HG02884 (cell line): ENCODE measurements around the gene KRT35.

Experiments
- ATAC-seq: cut with Tn5 transposase; IDR thresholded peaks from one replicate; pipeline ENCODE4 v1.9.1; 2021; ENCODE audit warnings: mild to moderate bottlenecking, moderate library complexity; ENCODE audit not compliant: unreplicated experiment

KRT35 gene

DNA sequence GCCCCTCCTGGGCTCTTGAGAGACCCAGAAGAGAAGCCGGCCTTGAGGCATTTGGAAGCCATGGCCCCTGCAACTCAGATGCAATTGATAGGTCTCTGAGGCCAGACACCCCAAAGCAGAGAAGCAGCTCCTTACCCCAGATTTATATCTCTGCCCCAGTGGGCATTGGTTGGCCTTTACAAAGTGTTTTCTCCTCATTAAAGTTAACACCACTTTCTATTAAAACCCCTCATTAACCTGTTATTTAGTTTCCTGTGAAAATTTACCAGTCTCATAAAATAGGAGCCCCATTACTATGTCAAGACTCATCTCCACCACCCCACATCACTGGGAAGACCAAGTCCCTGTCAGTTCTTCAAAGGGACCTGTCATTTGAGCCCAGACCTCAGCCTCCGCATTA lies at the start of gene KRT35:
TSS of gene KRT35 (minus strand) at position 116 of the 400 bp plus-strand sequence. CDS start at position 62, 54 bp downstream.
- no peak for ATAC-seq

DNA sequence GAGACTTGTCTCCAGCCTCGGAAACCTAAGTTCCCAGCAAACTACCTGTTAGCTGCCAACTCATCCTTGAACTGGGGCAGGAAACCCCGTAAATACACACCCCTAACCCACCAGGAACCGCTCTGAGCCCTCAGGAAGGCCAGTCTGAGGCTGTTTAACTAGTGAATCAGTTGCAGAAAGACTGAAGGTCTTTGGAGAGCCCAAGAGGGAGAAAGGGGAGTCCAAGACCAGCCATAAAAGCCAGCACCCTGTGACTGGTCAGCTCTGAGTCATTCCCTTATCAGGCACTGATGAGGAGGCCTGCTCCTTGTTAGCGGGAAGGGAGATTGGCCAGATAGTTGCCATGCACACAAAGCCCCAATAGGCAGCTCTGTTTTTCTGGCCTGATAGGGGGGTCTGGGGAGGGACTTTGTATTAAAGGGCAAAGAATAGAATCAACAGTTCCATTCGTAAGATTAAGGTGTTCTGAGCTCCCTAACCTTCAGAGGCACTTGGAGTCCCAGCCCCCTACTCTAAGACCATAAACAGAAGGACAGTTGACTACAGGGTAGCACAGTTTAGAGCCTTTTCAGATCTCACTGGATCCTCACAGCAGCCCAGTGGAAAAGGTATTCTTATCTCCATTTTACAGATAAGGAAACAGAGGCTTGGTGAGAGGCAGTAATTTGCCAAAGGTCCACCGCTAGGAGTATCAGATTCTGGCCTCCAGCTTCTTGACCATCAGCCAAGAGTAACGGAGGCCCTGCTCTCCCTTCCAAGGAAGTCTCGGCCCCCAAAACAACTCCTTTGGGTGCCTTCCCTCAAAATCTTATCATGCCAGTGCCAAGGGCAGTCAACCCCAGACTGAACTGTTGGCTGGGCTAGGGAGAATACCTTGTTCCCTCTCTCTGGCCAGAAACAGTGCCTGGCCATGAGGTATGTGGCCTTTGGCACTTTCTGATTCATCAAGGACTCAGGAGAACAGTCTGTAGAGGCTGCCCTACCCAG lies 49.4 kb upstream of the KRT35 start:
- no peak for ATAC-seq

DNA sequence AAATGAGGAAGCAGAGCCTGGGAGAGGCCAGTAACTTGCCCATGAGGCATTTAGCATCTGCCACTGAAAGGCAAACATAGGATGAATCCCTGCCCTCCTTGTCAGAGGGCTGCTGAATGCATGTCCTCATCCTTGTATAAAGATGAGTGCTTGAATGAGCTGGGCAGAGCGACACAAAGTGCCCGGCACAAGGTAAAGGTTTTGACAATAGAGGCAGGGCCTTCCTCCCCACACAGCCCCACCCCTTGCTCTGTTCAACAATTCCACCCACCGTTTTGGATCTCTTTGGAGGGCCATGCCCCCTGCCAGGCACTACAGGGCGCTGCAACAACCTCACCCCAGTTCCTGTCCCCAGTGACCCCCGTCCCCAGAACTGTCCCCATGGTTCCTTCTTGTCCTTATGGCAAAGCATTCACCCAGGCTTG lies 48.6 kb upstream of the KRT35 start:
- no peak for ATAC-seq

DNA sequence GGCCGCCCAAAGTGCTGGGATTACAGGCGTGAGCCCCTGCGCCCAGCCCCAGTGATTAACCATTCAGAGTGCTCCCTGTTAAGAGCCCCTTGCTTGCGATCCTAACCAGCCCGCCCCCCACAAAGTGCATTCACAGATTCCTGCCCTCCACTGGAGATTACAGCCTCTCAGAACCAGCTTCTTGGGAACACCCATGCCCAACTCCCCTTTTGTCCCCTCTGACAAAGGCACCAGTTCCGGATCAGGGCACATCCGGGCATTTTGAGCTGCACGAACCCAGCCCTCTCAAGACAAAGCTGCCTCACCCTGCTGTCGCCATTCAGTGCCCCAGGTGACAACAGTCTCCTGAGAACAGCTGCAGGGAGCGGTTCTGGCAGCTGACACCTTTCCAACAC lies 48.0 kb upstream of the KRT35 start:
- ATAC-seq: no peak

DNA sequence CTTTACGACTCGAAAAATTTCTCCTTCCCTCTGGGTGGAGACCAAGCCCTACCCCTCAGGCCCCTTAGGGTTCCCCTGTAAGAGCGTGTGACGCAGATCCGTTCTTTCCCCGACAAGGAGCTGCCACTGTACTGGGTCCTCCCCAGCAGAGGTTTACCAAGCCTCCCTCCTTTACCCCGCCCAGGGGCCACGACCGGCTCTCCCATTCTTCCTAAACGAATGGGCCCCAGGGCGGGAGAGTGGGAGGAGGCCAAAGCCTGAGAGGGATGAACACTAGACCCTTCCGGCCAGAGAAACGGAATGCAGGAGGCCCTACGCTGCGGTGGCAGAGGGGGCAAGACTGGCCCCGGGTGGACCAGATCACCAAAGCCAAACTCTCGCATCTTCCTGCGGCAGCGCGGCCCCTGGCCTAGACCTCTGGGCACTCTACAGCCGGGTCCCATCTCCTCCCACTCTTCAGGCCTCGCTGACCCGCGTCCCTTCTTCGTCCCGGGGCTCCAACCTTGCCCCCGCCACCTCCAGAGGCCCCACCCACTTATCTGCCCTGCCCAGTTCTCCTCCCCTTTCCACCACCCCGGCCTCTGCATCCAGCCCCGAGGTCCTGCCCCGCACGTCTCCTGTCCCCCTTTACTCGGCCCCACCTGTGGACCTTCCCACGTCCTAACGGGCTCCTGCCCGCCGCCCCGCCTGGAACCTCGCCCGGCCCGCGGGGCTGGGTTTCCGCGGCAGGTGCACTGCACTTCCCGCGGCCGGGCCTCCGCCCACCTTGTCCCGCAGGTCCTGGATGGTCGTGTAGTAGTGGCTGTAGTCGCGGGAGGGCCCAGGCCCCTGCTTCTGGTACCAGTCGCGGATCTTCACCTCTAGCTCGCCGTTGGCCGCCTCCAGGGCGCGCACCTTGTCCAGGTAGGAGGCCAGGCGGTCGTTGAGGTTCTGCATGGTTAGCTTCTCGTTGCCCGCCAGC lies 46.4 kb upstream of the KRT35 start:
- no peak for ATAC-seq

DNA sequence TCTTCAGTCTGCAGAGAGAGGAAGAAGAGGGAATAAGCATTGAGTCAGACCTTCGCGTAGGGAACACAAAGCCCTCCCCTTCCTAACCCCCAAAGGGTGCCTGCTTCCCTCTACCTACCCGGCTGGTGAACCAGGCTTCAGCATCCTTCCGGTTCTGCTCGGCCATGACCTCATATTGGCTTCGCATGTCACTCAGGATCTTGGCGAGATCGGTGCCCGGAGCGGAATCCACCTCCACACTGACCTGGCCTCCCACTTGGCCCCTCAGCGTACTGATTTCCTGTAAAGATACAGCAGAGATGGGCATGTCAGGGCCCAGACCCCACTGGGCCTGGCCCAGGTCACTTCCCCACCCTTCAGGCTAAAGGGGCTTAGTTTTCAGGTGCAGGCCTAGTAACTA lies 43.3 kb upstream of the KRT35 start:
- no peak for ATAC-seq

DNA sequence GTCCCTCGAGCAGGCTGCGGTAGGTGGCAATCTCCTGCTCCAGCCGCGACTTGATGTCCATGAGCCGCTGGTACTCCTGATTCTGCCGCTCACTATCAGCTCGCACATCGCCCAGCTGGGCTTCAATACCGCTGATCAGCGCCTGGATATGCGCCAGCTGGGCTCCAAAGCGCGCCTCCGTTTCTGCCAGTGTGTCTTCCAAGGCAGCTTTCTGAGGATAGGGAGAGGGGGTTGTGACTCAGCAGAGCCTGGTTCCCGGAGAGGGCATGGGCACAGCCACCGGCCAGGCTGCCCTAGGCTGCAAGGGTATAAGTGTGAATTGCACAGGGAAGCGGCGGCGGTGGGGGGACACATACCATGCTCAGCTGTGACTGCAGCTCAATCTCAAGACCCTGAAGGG lies 42.8 kb upstream of the KRT35 start:
- no peak for ATAC-seq

DNA sequence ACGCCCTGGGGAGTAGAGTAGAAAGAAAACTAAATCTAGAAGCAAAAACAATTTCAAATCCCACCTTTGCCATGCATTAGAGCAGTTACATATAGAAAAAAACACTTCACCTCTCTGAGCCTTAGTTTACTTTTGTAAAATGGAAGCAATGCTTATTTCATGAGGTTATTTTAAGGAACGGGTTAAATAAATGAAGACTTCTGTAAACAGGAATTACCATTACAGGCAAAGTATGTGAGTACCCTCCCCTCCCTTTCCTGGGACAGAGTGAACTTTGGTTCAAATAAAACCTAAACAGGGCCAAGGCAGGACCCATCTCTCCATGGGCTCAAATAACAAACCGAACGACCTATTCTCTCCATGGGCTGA lies 42.3 kb upstream of the KRT35 start:
- ATAC-seq: no peak

DNA sequence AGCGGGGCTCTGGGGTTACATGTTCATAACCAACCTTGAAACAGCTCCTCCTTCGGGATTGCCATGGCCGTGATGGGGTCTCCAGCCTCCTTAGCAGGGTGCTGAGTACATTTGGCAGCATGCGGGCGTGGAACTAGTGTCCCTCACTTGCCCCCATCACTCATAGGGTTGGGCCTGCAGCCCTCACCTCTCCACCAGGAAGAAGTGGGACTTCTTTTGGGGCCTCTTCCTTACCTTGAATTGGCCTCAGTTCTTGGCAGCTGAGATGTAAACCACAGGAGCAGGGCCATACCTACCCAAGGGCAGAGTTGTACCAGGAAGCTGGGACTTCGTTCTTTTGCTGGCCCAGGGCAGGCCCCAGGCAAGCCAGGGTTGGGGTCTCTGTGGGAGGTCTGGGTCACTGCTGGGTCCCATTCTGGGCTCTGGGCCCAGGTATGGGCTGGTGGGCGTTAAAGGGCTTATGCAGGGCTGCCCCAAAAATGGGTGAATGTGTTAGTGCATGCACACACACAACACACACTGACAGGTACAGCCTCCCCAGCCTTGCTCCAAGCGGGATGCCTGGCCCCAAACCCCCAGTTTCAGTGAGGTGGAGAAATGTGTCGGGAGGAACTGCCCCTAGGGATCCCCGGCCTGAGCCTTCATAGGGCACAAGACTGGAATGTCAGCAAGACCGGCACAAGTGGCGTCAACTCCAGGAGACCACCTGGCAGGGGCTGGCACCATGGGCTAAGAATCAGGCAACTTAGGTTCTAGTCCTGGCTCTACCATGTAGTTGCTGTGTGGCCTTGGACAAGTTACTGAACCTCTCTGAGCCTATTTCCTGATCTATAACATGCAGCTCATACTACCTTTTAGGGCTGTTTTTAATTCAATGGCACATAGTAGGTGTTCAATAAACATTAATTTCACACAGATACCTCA lies 41.6 kb upstream of the KRT35 start:
- no peak for ATAC-seq

DNA sequence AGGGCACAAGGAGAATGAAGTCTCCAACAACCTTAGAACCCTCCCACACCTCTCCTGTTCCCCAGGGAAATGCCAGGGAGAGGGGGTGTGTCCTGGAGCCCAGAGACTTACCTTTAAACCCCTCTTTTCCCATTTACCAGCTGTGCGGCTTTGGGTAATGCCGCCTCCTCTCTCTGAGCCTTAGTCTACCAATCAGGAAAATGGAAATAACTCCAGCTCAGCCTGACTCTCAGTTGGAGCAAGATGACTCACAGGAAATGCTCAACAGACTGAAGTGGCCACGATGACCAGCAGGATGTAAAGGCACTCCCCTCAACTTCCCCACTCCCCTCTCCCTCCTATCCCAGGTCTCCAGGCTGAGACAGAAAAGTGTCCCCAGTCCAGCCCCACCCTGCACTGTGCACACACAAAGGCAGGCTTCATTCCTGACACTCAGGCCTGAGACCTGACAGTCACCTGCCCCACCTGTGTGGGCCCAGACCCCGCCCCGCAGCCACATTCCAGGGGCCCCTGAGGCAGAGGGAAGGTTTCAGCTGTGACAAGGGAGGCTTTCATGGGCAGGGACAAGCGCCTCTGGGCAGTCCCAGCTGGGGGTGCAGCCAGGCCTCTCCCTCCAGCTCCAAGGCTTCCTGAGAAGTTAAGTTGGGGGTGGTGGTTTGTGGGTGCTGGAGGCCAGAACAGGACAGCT lies 40.8 kb upstream of the KRT35 start:
- ATAC-seq: no peak

DNA sequence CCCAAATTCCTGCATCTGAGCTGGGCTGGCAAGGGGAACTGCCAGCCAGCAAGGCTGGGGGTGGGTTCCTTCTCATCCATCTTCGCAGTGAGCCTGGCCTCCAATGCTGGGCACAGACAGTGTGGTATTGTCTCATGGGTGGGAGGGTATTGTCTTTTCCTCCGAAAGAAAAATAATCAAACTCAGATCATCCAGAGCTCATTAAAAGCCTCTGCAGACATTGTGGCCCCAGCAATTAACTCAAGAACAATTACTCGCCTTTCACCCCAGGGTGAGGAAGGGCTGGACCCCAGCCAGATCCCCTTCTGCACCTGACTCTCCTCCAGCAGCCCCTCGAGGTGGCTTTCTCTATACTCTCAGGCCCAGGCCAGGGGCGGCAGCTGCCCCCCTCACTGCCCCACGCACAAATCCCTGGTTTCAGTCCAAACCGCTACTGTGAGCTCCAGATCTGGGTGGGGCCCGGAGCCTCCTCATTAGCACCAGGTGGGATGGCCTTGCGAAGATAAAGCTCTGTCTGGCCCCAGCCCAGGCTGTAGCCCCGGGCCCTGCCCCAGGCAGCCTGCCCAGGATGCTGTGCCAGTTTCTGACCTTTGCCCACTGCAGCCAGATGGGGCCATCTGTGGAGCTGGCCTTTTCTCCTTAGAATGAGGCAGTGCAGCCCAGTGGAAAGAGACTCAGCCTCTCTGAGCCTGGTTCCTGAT lies 40.0 kb upstream of the KRT35 start:
- ATAC-seq: no peak

DNA sequence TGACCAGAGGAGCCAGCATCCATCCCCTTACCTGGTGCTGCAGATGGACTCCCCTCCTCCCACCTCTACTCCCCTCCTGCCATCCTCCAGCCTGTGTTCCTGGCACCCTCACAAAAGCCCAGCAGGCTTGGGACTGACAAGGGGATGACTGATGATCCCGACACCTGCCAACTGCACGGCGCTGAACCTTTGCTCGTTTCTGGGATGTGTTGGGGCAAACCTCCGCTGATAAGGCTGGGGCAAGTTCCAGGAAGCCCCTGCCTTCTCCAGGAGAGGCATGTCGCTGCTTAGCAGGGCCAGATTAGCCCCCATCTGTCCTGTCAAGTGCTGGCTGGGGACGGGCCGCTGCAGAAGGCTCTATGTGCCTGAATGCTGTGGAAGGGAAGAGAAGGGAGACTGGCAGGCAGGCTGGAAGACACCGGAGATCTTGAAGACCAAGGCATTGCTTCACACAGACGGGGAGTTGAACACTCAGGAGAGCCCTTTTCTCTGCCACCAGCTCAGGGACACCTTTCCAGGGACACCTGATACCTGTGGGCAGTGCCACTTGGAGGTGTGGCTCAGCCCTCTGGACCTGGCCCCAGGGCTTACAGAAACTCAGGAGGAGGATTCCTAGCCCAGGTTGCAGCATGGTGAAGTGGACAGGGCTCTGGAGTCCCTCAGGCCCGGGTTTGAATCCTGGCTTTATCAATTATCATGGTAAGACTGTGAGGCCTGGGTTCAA lies 38.7 kb upstream of the KRT35 start:
- ATAC-seq: no peak

DNA sequence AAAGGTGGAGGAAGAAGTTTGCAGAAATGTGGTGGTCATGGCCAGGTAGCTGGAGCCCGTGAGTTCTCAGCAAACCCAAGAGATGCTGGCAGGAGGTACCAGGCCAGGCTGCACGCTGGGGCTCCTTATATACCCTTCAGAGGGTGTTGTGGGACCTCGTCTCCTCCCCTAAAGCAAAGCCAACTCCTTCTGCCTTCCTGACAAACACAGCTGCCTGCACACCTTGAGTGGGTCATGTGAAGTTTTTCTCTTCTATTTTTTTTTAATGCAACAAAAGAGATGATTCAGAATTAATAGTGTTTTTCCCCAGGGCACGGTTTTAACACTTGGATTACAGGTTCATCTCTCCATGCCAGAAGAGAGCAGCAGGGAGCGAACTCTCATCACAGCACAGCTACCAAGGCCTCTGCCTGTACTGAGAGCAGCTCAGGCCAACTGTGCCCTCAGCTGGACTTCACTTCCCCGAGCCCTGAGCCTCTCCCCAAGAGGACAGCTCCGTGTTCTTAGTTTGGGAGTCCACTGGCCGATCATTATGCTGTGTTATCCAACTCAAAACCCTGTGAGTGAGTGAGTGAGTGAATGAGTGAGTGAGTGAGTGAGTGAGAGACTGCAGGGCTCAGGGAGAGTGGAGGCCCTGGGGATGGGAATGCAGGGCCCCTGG lies 38.0 kb upstream of the KRT35 start, which contains the start of gene KRT15:
TSS of gene KRT15 (minus strand) at position 102 of the 661 bp plus-strand sequence. CDS start at position 39, 63 bp downstream.
- no peak for ATAC-seq

DNA sequence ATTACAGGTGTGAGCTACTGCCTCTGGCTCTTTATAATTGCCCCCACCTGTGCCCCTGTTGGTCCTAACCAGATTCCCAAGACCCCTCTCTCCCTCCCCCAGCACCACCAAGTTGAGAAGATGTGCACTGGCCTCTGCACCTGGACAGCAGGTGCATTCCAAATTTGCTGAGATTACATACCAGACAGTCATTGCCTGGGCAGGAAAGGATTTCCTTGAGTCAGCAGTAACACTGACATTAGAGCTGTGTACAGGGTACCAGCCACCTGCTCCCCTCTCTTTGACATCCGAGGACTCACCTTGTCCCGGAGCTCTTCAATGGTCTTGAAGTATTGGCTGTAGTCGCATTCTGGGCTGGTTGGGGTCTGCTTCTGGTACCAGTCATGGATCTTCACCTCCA lies 37.1 kb upstream of the KRT35 start:
- no peak for ATAC-seq

DNA sequence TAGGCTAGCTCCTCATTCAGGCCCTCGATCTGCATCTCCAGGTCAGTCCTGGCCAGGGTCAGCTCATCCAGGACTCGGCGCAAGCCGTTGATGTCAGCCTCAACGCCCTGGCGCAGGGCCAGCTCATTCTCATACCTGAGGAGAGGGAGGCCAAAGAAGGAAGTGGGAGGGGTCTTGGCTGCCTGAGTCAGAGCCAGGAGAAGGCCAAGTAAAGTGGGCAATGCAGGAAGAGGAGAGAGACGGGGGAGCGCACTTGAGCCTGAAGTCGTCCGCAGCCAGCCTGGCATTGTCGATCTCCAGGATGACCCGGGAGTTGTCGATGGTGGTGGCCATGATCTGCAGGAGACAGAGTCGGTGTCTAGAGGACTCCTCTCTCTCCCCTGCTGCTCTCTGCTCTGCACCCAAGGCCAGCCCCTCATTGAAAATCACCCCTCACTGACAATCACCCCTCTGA lies 35.9 kb upstream of the KRT35 start:
- ATAC-seq: no peak

DNA sequence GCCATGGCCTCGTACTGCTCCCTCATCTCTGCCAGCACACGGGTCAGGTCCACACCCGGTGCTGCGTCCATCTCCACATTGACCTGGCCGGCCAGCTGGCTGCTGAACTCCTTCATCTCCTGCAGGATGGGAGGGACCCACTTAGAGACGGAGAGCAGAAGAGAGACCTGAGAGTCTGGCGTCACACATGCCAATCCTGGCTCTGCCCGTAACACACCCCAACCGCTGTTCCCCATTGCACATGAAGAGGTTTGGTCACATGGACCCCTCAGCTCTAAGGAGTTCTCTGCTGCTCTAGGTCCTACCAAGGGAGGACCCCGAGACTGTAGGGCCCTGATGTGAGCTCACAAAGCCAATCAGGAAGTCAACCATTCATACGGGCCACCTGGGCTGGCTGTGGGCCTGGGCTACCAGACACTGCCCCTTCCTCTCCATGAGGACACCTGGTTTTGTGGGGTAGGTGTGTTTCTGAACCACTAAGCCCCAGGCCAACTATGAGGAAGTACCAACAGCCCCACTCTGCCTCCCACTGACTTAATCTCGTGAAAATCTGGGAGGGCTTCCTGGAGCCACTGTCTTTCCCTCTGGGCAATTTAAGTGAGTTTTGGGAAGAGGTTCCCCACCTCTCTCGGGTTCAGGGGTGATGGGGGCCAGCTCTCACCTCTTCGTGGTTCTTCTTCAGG lies 35.3 kb upstream of the KRT35 start:
- ATAC-seq: no peak

DNA sequence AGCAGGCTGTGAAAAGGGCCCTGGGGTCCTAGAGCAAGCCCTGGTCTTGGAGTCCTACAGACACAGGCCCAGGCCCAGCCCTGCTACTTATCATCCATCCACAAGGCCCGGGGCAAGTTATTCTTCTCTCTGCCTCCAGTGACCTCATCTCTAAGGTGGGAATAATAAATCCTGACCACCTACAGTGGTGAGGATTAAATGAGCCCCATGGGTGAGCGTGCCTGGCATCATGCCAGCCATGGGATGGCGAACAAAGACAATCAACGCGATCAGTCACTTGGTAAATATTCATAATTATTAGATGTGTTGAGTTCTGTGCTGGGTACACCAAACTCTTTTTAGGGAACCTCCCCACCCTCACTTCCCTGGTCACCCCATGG lies 32.2 kb upstream of the KRT35 start:
- ATAC-seq: no peak
